Measurements from ENCODE around the gene A4GNT.

A4GNT gene

GRCh38 chr3:138078096-138078495 lies 54.1 kb downstream of the A4GNT start:
- no peak for FAIRE-seq

All from endometrium (tissue), 2 donors.